IMR-90 (cell line): Measurements from ENCODE around the gene ASXL1. TPM values are rescaled to one million over a fixed set of nuclear protein-coding genes. Genes with fewer than 3 reads are reported as not detected.

Source experiments
- ATAC-seq: fragments of 200-7000 bp; cut with Tn5 transposase; 2 replicates; pipeline ENCODE4 v1.9.1; 2020; ENCODE audit warnings: low read depth, mild to moderate bottlenecking, moderate library complexity
- BruUV-seq: library from RNA; stranded (reverse); fragments of 400-500 nt; replicated peaks from 2 replicates; lab custom pipeline; 2021; lab: Mats Ljungman, UMichigan
- CTCF ChIA-PET: fragments of 300-600 bp; formaldehyde crosslinking; extraction: SDS; loops from one replicate; lab custom pipeline; 2021; ENCODE audit warnings: antibody characterized with exemption; lab: Yijun Ruan, JAX
- POLR2A ChIA-PET: fragments of 300-600 bp; sonication (Branson Sonifier 250); formaldehyde crosslinking; loops from one replicate; lab custom pipeline; 2022; ENCODE audit warnings: antibody characterized with exemption; ENCODE audit not compliant: unreplicated experiment; lab: Charles Lee
- DNase-seq: peaks from one replicate; pipeline ENCODE4 v3.0.0; 2013
- H2AFZ ChIP-seq: replicated peaks from 2 replicates; pipeline ENCODE3; 2013; ENCODE audit warnings: low read length, mild to moderate bottlenecking; ENCODE audit not compliant: poor library complexity
- H2AK5ac ChIP-seq: 2 replicates; pipeline ENCODE4 v1.6.1; 2013; ENCODE audit warnings: low read depth, low read length, inconsistent platforms
- H2AK9ac ChIP-seq: replicated peaks from 2 replicates; pipeline ENCODE3; 2013; ENCODE audit warnings: mild to moderate bottlenecking, low read depth, low read length, moderate library complexity; ENCODE audit not compliant: poor library complexity
- H2BK120ac ChIP-seq: 2 replicates; pipeline ENCODE4 v1.6.1; 2013; ENCODE audit warnings: low read depth, low read length, inconsistent platforms
- H2BK15ac ChIP-seq: 3 replicates; pipeline ENCODE4 v1.6.1; 2013; ENCODE audit warnings: low read depth, low read length, inconsistent platforms
- H2BK20ac ChIP-seq: 2 replicates; pipeline ENCODE4 v1.6.1; 2013; ENCODE audit warnings: low read depth, mild to moderate bottlenecking, inconsistent platforms, low read length, moderate library complexity
- H2BK5ac ChIP-seq: 2 replicates; pipeline ENCODE4 v1.6.1; 2013; ENCODE audit warnings: mild to moderate bottlenecking, low read depth, low read length, inconsistent platforms; ENCODE audit not compliant: poor library complexity, severe bottlenecking
- H3K14ac ChIP-seq: replicated peaks from 2 replicates; pipeline ENCODE4 v1.6.1; 2013; ENCODE audit warnings: low read depth, low read length, inconsistent platforms
- H3K18ac ChIP-seq: 2 replicates; pipeline ENCODE4 v1.6.1; 2013; ENCODE audit warnings: low read depth, low read length, control low read depth
- H3K23ac ChIP-seq: 2 replicates; pipeline ENCODE4 v1.6.1; 2013; ENCODE audit warnings: low read depth, low read length, inconsistent platforms
- H3K27ac ChIP-seq: 2 replicates; pipeline ENCODE4 v1.5.1; 2013; ENCODE audit warnings: mild to moderate bottlenecking, control low read depth, low read length; ENCODE audit not compliant: insufficient read depth
- H3K27me3 ChIP-seq: 2 replicates; pipeline ENCODE4 v1.6.1; 2013; ENCODE audit warnings: low read length; ENCODE audit not compliant: control insufficient read depth, insufficient read depth
- H3K36me3 ChIP-seq: 2 replicates; pipeline ENCODE4 v1.6.1; 2013; ENCODE audit warnings: low read length, mixed read lengths; ENCODE audit not compliant: control insufficient read depth, insufficient read depth
- H3K4ac ChIP-seq: 2 replicates; pipeline ENCODE4 v1.6.1; 2013; ENCODE audit warnings: low read depth, low read length, inconsistent platforms
- H3K4me1 ChIP-seq: 2 replicates; pipeline ENCODE4 v1.6.1; 2013; ENCODE audit warnings: low read length, mixed read lengths; ENCODE audit not compliant: control insufficient read depth, insufficient read depth
- H3K4me2 ChIP-seq: 2 replicates; pipeline ENCODE4 v1.6.1; 2013; ENCODE audit warnings: low read depth, mild to moderate bottlenecking, control low read depth, low read length, moderate library complexity
- H3K4me3 ChIP-seq: 2 replicates; pipeline ENCODE4 v1.5.1; 2013; ENCODE audit warnings: low read depth, mild to moderate bottlenecking, control low read depth, low read length, moderate library complexity; ENCODE audit not compliant: insufficient read depth
- H3K56ac ChIP-seq: 2 replicates; pipeline ENCODE4 v1.6.1; 2013; ENCODE audit warnings: low read length, inconsistent platforms; ENCODE audit not compliant: insufficient read depth; ENCODE audit errors: extremely low read depth
- H3K79me1 ChIP-seq, 2 experiments: 2 replicates each; pipeline ENCODE4 v1.6.1; 2013; ENCODE audit warnings: low read length in 2 of 2, inconsistent platforms in 1 of 2, low read depth in 1 of 2
- H3K9ac ChIP-seq: 2 replicates; pipeline ENCODE4 v1.6.1; 2013; ENCODE audit warnings: low read depth, low read length, control low read depth
- H3K9me1 ChIP-seq: 2 replicates; pipeline ENCODE4 v1.6.1; 2013; ENCODE audit warnings: low read length, inconsistent platforms; ENCODE audit not compliant: insufficient read depth
- H3K9me3 ChIP-seq: 2 replicates; pipeline ENCODE4 v1.6.1; 2013; ENCODE audit warnings: low read length; ENCODE audit not compliant: control insufficient read depth, insufficient read depth
- H4K20me1 ChIP-seq: 2 replicates; pipeline ENCODE4 v1.6.1; 2013; ENCODE audit warnings: low read length, inconsistent platforms; ENCODE audit not compliant: insufficient read depth
- H4K5ac ChIP-seq: 2 replicates; pipeline ENCODE4 v1.6.1; 2013; ENCODE audit warnings: mild to moderate bottlenecking, low read depth, low read length, control low read depth
- H4K8ac ChIP-seq, 2 experiments: 2 replicates each; pipeline ENCODE4 v1.6.1; 2013; ENCODE audit warnings: low read depth in 2 of 2, low read length in 2 of 2, control low read depth in 1 of 2, inconsistent platforms in 1 of 2
- H4K91ac ChIP-seq: 2 replicates; pipeline ENCODE4 v1.6.1; 2013; ENCODE audit warnings: low read depth, low read length, inconsistent platforms; ENCODE audit not compliant: insufficient read depth
- BHLHE40 ChIP-seq: fragments of 150-350 bp; IDR thresholded peaks from 2 replicates; pipeline ENCODE4 v1.6.1; 2016; ENCODE audit warnings: mild to moderate bottlenecking, low read depth, low read length
- CHD1 ChIP-seq: IDR thresholded peaks from 2 replicates; pipeline ENCODE4 v1.6.1; 2012; ENCODE audit warnings: low read depth, low read length, improper control_type of control experiment
- FOS ChIP-seq: fragments of 150-350 bp; IDR thresholded peaks from 2 replicates; pipeline ENCODE4 v1.6.1; 2016; ENCODE audit warnings: low read depth, low read length
- RFX5 ChIP-seq: IDR thresholded peaks from 2 replicates; pipeline ENCODE4 v1.8.0; 2012; ENCODE audit warnings: low read depth, mild to moderate bottlenecking, low read length, moderate library complexity
- SMC3 ChIP-seq: fragments of 150-350 bp; IDR thresholded peaks from 2 replicates; pipeline ENCODE4 v1.6.1; 2016; ENCODE audit warnings: low read depth, mild to moderate bottlenecking, antibody characterized with exemption, low read length, moderate library complexity
- WGBS, 2 experiments: methylation state at CpG; one replicate each; pipeline versions ENCODE4 v1.1.5 to v1.1.7; 2013; ENCODE audit warnings: missing lambda C conversion rate in 2 of 2; ENCODE audit not compliant: insufficient read length in 1 of 2; ENCODE audit errors: extremely low coverage in 2 of 2; 5-methylcytosine and 5-hydroxymethylcytosine counted together
- dilution Hi-C: fragments of 300-500 bp; cut with HindIII; formaldehyde crosslinking; loops from one replicate; pipeline ENCODE4 v1.14.3; 2018; ENCODE audit warnings: low sequenced_read_pairs; ENCODE audit not compliant: unreplicated experiment
- in situ Hi-C: fragments of 300-500 bp; cut with MboI; formaldehyde crosslinking; loops from 3 replicates; pipeline ENCODE4 v1.14.3; 2019; ENCODE audit warnings: low sequenced_read_pairs, inconsistent platforms, mixed read lengths
- intact Hi-C: fragments of 100-400 bp; cut with micrococcal nuclease; formaldehyde crosslinking; loops from 2 replicates; pipeline ENCODE4 v1.10.0; 2022
- polyA plus RNA-seq, 3 experiments: library from polyadenylated mRNA; depleted of rRNA; stranded (reverse); fragments of >200 nt; gene quantifications; 2 replicates each; pipeline ENCODE4 v1.2.3, GENCODE V29; 2012; ENCODE audit warnings: low replicate concordance in 1 of 3
- total RNA-seq: library from RNA; depleted of rRNA; stranded (reverse); fragments of >200 nt; gene quantifications from 2 replicates; pipeline ENCODE4 v1.2.3, GENCODE V29; 2012

Gene ASXL1
- total and polyA plus RNA-seq, 2 of the 4 experiments (the other 2 are of a cell fraction), result 29.9 to 37.1 TPM

DNA sequence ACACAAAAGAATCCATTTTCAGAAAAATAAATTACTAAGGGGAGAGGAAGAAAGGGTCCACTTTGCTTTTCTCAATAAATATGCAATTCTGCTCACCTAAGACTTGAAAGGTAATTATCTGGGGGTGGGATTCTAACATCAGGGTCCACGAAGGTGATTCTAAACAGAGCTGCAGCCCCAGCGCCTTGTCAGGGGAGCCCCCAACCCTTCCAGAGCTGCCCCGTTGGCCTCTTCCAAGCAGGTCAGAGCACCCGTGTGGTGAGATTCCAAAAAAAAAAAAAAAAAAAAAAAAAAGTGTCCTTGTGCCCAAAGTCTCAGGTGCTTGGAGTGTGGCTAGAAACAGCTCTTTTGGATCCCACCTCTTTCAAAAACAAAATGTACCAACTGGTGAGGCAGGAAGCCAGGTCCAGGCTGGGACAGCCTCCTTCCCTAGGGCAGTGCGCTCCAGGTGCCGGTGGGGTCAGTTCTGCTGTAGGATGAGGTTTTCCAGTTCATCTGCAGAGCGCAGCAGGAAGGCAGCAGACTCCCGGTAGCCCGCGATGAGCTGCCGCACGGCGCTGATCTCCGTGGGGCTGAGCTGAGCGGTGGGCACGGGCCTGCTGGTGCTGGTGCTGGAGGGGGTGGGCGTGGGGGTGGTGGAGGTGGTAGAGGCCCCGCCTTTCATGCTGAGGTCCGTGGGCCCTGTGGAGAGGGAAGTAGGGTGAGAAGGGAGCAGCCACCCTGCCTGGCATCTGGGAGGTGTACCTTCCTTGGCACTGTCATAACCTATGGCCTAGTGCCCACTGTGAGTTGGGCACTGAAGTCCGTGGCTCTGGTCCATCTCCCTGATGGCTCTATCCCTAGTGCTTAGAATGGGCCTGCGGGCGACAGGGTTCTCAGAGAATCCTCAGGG, 89.3 kb downstream of the ASXL1 start:
- Histone ChIP-seq H4K8ac (no peak overlapping the region), H2AK5ac (no peak overlapping the region), H3K4me2 (no peak overlapping the region), H3K79me1 (peaks cover 17 to 51% of the 10 kb centered on the region in 2 experiments; a peak in 3 of 4 replicates), H3K9me1 (peaks cover 13% of the 10 kb centered on the region), H4K20me1 (peaks cover 35% of the 10 kb centered on the region), H3K27me3 (no peaks in the 10 kb centered on the region), H4K5ac (no peak overlapping the region), H2AK9ac (peak overlapping the region; percentile 12), H3K4me1 (0 out of 2 replicates have a peak, but pooled peaks cover 2% of the 10 kb centered on the region), H3K23ac (no peak overlapping the region), H3K18ac (no peak overlapping the region), H4K91ac (no peak overlapping the region), H3K9ac (no peak overlapping the region), H2BK20ac (no peak overlapping the region), H3K36me3 (peaks cover 77% of the 10 kb centered on the region), H3K14ac (no peak overlapping the region), H3K56ac (no peak overlapping the region), H2AFZ (no peak overlapping the region), H3K4ac (no peak overlapping the region), H3K9me3 (no peaks in the 10 kb centered on the region), H2BK5ac (no peak overlapping the region), H2BK15ac (no peak overlapping the region), H2BK120ac (no peak overlapping the region), H3K27ac (no peak overlapping the region), H3K4me3 (no peak overlapping the region)
- WGBS, 2 experiments, result 79% methylated on average over 4 of the region's 22 CpGs; no CpG with 5 or more reads in 1 of the 2 experiments
- in situ Hi-C loops (no loop called here), intact Hi-C loops (no loop called here), dilution Hi-C loops (no loop called here)
- POLR2A ChIA-PET, result no interaction called here
- no peak for TF ChIP-seq FOS
- TF ChIP-seq SMC3, result no peak
- TF ChIP-seq RFX5, result no peak
- TF ChIP-seq CHD1, result no peak
- TF ChIP-seq BHLHE40, result no peak
- ATAC-seq (no peak), DNase-seq (no peak)
- BruUV-seq, result no TSS peak
- CTCF ChIA-PET, result no interaction called here
